HG03378 (cell line): Measurements from ENCODE around the gene ANTXR1.

Source experiments
- ATAC-seq: cut with Tn5 transposase; IDR thresholded peaks from one replicate; pipeline ENCODE4 v1.9.1; 2021; ENCODE audit warnings: mild to moderate bottlenecking, moderate library complexity; ENCODE audit not compliant: unreplicated experiment

Gene ANTXR1

DNA sequence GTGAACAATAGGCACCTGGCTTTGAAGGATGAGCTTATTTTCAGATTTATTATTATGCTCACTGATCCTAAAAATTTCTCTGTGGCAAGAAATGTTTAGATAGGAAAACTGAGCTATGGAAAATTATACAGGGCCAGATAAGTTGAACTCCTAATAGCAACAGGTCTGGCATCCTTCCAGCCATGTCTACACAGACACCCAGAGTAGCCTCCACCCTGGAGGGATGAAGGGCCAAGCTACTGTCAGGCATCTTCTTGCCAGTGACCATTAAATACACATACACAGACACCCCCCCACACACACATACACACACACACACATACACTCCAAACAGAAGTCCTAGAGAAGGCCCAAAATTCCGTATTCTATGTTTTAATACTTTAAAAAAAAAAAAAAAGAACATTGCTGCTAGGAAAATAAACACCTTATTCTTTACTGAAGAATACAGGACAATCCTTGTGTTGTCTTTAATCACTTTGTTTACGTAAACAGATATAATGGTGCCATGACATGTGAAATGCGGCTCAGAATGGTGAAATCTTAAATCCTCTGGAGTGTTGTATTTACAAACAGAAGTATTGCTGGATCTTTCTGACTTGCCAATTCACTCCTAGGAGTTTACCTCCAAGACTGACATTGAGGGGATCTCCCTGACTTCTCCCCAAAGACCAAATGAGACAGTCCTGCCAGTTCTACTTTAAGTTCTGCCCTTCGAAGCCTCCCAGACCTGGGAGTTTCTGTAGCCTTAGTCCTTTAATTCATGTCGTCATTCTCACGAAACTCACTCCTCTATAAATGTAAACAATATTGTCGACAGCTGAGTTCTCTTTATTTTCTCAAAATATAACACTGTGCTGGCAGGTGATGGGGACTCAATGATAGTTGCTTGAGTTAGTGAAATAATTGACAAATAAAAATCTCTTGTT lies 163.1 kb downstream of the ANTXR1 start:
- no peak for ATAC-seq

DNA sequence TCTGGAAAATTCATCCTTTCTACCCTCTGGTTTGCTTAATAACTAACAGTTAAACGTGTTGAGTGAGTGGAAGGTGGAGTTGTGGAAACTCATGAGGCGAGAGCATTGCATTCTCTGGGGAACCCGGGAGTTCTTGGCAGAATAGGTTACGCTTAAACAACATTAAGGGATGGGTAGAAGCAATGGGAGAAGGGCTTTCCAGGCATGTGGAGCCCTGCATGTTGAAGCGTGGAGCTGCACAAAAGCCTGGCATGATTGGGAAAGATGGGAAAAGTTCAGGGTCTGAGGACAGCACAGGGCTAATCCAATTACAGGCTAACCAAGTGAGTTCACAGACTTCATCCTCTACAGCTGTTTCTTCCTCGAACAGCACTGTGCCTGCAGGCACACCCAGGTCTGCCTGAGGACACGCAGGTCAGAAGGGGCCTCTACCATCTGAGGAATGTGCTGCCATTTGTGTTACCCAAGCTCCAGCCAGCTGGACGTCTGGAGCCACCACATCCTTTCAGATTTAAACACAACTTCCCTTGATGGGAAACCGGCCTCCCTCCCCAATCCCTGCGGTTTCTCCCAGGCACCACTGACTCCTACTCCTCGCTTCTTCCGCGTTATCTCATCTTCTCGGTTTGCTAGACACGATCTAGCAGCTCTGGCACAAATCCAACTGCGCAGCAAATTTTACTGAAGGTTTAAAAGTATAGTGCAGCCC lies 164.2 kb downstream of the ANTXR1 start:
- ATAC-seq, result no peak

DNA sequence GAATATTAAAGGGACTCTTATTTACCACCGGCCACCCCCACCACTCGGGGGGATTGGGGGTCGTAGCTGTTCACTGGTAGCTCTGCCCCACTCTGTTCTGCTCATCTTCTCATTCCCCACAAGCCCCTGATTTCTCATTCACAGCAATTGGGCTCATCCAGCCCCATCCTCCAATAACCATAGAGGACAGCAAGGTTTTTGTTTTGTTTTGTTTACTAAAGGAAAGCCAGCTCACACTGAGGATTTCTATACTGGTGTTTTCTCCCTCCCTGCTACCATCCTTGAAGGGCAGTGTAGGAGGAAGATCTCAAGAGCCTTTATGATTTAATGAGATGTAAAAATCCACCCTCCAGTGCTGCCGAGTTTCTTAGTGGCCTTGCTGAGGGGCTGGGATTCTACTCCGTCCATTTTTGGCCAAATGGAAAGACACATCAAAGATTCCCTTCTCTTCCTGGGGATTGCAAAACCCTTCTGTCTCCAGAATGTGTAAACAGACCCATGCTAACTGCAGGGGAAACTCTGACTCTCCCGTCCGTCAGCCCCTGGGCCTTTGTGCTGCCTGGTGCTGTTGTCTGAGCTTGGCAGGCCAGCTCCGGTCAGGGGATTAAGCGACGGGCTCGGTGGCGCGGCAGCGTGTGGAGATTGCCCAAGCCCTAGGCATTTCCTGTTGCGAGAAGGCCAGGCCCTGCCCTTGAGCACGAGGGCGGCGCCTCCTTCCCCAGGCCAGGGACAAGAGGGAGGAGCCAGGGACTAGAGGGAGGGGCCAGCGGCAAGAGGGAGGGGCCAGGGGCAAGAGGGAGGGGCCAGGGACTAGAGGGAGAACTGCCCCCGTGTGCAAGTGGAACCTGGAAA lies 165.0 kb downstream of the ANTXR1 start:
- ATAC-seq, result no peak

GRCh38 chr2:69178756-69179155 lies 165.8 kb downstream of the ANTXR1 start:
- no peak for ATAC-seq

GRCh38 chr2:69180227-69180626 lies 167.2 kb downstream of the ANTXR1 start:
- ATAC-seq, result no peak

- ATAC-seq, result no peak
Observed at GRCh38 chr2:69180974-69181373, 168.0 kb downstream of the ANTXR1 start.

DNA sequence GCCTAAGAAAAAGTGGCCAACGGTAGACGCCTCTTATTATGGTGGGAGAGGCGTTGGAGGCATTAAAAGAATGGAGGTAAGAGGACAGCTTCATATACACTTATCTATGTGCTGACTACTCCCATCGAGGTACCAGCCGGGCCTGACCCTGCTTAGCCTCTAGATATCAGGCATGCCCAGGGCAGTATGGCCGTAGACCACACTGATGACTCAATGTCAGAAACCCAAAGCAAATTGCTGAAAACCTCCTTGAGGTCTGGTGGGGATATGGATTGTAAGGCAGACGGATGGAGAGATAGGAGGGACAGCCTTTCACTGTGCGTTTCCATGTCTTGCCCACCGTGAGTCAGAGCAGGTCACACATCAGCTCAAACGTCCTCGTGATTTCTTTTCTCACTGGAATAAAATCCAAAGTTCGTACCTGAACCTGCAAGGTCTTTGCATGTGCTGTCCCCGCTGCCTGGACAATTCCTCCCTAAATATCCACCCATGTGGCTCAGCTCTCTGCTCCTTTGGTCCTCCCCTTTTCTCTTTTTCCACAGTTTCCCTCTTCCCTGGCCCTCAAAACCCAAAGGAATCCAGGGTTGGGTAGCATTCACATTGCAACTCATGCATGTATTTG lies 168.9 kb downstream of the ANTXR1 start:
- no peak for ATAC-seq

- no peak for ATAC-seq
Observed at GRCh38 chr2:69183659-69184058, 170.7 kb downstream of the ANTXR1 start.

GRCh38 chr2:69184224-69184623 lies 171.2 kb downstream of the ANTXR1 start:
- ATAC-seq, result no peak

DNA sequence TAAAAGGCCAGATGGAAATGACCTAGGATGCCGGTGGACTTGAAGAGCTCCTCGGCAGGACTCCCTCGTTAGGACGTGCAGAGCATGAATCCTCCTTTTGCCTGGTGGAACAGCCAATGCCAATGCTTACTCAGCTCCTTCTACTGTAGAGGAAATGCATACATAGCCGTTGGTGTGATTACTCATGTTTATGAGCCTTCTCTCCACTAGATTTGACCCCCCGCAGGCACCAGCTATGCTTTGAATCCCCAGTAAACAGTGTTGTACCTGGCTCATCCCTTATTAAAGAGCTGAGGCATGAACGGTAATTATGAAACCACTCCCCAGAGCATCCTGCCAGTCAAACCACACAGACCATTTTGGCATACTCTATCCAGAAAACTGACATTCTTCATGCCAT lies 172.8 kb downstream of the ANTXR1 start:
- ATAC-seq, result no peak

GRCh38 chr2:69186614-69187013 lies 173.6 kb downstream of the ANTXR1 start:
- ATAC-seq, result no peak

- no peak for ATAC-seq
Observed at GRCh38 chr2:69188182-69188900, 175.4 kb downstream of the ANTXR1 start.

- ATAC-seq, result no peak
Observed at GRCh38 chr2:69190743-69191404, 177.9 kb downstream of the ANTXR1 start.

- no peak for ATAC-seq
Observed at GRCh38 chr2:69191634-69192033, 178.7 kb downstream of the ANTXR1 start.

DNA sequence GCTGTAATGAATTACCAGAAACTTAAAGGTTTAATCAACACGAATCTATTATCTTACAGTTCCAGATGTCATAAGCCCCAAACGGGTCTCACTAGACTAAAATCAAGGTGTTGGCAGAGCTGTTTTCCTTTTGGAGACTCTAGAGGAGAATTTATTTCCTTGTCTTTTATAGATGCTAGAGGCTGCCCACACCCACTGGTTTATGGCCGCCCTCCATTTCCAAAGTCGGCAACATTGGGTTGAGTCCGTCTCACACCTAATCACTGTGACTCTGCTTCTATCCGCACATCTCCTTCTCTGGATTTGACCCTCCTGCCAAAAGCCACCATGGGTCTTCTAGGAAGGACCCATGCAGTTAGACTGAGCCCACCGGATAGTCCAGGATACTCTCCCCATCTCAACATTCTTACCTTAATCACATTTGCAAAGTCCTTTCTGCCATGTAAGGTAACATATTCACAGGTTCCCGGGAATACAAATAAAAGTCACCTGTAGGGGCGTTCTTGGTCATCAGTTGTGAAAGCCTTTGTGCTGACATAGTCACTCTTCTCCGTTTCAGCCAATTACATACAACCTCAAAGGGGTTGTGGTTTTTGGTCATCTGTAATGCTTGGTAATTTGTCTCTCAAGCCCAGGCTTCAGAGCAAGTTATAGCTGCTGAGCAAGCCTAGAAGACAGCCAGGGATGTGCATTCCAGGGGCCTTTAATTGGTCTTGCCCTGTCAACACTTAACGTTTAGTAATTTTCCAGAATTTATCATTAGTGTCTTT lies 179.4 kb downstream of the ANTXR1 start:
- ATAC-seq, result no peak

DNA sequence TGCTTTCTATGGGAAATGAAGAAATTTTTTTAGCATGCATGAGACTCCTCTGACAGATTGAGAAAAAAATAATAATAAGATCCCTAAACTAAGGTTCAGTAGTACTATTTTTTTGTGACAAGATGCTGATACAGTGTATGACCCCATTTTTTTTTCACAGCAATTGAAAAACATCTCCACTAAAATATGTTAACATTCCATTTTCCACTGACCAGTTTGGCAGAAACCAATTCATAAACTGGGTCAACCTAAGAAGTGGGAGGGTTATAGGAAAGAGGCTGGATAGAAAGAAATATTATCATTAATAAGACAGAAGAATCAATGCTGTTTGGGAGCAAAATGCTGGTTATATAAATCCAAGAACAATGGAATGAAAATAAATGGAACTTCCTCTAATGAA lies 182.7 kb downstream of the ANTXR1 start:
- no peak for ATAC-seq

DNA sequence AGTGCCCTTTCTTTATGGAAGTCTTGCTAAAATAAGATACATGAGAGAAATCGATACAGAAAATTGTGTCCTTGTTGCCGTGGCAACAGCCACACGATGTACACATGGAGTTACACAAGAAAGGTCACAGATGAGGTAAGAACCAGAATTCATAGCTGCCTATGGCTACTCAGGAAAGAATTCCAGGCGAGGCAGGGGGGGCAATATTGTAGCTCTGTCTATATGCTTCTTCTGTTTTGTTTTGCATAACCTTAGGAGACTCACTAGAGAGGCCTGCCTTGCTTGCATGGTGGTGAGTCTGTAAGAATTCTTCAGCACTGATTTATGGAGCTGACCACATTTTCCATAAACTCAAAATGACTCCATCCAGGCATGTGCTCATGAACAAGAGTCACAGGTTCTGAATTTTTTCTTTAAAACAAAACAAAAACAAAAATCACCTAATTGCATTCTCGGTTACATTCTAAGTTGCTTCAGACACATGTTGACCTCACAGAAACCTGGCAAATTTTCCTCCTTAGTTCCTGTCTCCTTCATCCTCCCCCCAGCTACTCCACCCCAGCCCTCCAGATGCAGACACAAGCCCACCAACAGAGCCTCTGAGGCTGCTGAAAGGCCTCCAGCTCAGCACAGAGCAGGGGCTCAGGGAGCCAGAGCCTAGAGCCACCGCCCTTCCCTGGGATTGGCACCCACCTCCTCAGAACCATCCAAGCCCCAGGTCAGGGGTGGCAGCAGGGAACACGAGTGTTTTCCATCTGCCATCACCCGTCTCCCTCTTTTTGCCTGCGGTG lies 183.5 kb downstream of the ANTXR1 start:
- no peak for ATAC-seq

DNA sequence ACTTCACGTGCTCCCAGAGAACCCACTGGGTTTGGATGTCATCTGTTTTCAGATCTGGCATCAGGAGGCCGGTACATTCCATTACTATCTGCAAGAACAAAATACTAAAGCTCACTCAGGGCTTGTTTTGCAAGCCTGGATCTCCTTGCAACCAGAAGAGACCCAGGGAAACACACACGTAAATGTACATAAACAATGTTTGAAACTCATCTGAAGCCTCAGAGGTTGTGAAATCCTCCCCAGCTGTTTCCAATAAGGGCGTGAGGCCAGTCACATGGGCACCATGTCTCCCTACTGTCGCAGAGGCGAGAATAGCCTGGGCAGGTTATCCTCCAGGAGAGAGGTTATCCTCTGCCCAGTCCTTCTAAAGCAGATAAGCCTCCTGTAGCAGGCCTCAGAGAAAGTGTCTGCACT lies 187.1 kb downstream of the ANTXR1 start:
- ATAC-seq, result no peak
